WTC11 (cell line): ENCODE data around the gene APRT. TPM values are rescaled to one million over a fixed set of nuclear protein-coding genes. Genes with fewer than 3 reads are reported as not detected.
A peak's percentile ranks its signal among the peaks of the same experiment; 100 is the strongest.

Experiments
- ATAC-seq: fragments of 200-7000 bp; cut with Tn5 transposase; 2 replicates; pipeline ENCODE4 v1.10.0; 2021; ENCODE audit warnings: mild to moderate bottlenecking, moderate library complexity
- CTCF ChIA-PET: fragments of 300-600 bp; sonication (Branson Sonifier 250); formaldehyde crosslinking; loops from one replicate; lab custom pipeline; 2021; ENCODE audit warnings: antibody characterized with exemption; lab: Charles Lee
- POLR2A ChIA-PET: fragments of 350-600 bp; sonication (Branson Sonifier 250); formaldehyde crosslinking; loops from one replicate; lab custom pipeline; 2021; ENCODE audit warnings: antibody characterized with exemption; lab: Charles Lee
- DNase-seq: peaks from one replicate; pipeline ENCODE4 v3.0.0; 2021; ENCODE audit warnings: low spot score
- H3K27ac Mint-ChIP-seq: 2 replicates; pipeline ENCODE4 v1.8.0; 2021; ENCODE audit warnings: mixed read lengths
- H3K27me3 Mint-ChIP-seq: 2 replicates; pipeline ENCODE4 v1.8.0; 2021; ENCODE audit warnings: low read depth, mild to moderate bottlenecking, moderate library complexity, mixed read lengths
- H3K36me3 Mint-ChIP-seq: 2 replicates; pipeline ENCODE4 v1.8.0; 2021; ENCODE audit warnings: mixed read lengths
- H3K4me1 Mint-ChIP-seq: 2 replicates; pipeline ENCODE4 v1.8.0; 2022; ENCODE audit warnings: mixed read lengths
- H3K4me3 Mint-ChIP-seq: 2 replicates; pipeline ENCODE4 v1.8.0; 2021; ENCODE audit warnings: mild to moderate bottlenecking, moderate library complexity, mixed read lengths
- H3K9me3 Mint-ChIP-seq: 2 replicates; pipeline ENCODE4 v1.8.0; 2021; ENCODE audit warnings: mixed read lengths
- ATF2 ChIP-seq: sonication (generic); formaldehyde crosslinking; IDR thresholded peaks from 2 replicates; pipeline ENCODE4 v1.8.1; 2022; ENCODE audit warnings: low read depth, missing genetic modification reagents, borderline replicate concordance
- CTCF ChIP-seq: fragments of 200-600 bp; IDR thresholded peaks from 2 replicates; pipeline ENCODE4 v1.8.0; 2022; ENCODE audit warnings: antibody characterized with exemption
- FOXP1 ChIP-seq: sonication (generic); formaldehyde crosslinking; IDR thresholded peaks from 2 replicates; pipeline ENCODE4 v1.8.0; 2022; ENCODE audit warnings: missing genetic modification reagents, mild to moderate bottlenecking, moderate library complexity, borderline replicate concordance
- FOXP4 ChIP-seq: sonication (generic); formaldehyde crosslinking; IDR thresholded peaks from 2 replicates; pipeline ENCODE4 v1.8.0; 2022; ENCODE audit warnings: mild to moderate bottlenecking, missing genetic modification reagents
- HMGXB4 ChIP-seq: sonication (generic); formaldehyde crosslinking; IDR thresholded peaks from 2 replicates; pipeline ENCODE4 v1.8.1; 2023; ENCODE audit warnings: mild to moderate bottlenecking, moderate library complexity, missing genetic modification reagents
- NR1H2 ChIP-seq: sonication (generic); formaldehyde crosslinking; IDR thresholded peaks from 2 replicates; pipeline ENCODE4 v1.9.0; 2021; ENCODE audit warnings: mild to moderate bottlenecking, moderate library complexity, missing genetic modification reagents
- PRRX2 ChIP-seq: fragments of 250-450 bp; sonication (Bioruptor Pico); IDR thresholded peaks from 2 replicates; pipeline ENCODE4 v1.8.0; 2021; ENCODE audit warnings: mild to moderate bottlenecking
- SMAD4 ChIP-seq: sonication (generic); formaldehyde crosslinking; IDR thresholded peaks from 2 replicates; pipeline ENCODE4 v1.8.0; 2022; ENCODE audit warnings: mild to moderate bottlenecking, missing genetic modification reagents
- ZNF416 ChIP-seq: fragments of 250-450 bp; sonication (Bioruptor Pico); IDR thresholded peaks from 2 replicates; pipeline ENCODE4 v1.9.0; 2021; ENCODE audit warnings: mild to moderate bottlenecking, inconsistent platforms
- total RNA-seq: library from RNA; stranded (reverse); gene quantifications from 3 replicates; pipeline ENCODE4 v1.2.3, GENCODE V29; 2021

APRT gene
- total RNA-seq, 1 experiment from 2014 or later = 288 TPM

DNA sequence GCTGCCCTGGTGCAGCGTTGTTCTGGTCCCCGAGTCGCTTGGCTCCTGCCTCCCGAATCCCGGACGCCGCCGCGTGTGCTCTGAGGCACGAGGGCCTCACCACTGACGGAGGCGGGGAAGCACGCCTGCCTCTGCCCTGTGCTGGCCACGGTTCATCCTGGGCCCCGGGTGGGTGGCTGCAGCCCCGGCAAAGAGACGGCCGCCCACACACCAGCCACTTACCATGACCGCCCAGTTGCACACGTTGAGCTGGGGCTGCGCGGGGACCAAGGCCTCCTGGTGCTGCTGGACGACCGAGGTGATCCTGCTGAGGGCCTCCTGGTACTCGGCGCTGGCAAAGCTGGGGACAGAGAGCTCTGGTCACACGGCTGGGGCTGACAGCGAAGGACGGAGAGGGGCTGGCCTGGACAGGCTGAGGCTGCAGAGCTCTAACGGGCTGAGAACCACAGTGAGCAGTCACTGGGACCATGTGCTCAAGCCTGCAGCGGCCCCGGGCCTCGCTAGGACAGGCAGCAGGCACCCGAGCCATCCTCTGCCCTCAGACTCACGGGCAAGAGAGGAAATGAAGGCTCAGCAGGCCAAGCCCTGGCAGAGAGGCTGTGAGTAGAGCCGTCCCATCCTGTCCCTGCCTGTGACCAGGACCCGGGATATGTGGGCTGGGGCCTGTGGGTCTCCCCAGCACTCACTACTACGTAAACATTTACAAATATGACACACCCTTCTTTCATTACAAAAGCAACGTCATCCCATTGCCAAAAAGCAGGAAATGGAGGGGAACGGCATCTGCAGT, 6.3 kb upstream of the APRT start (continued):
- TF ChIP-seq ATF2 (CRISPR knock-in tag) (no peak), FOXP4 (CRISPR knock-in tag) (no peak), SMAD4 (CRISPR knock-in tag) (no peak)
- TF ChIP-seq, all 79 proteins: peak for 0

- H3K27ac Mint-ChIP-seq = no peak overlapping the region
- TF ChIP-seq FOXP1 (CRISPR knock-in tag) (no peak), HMGXB4 (CRISPR knock-in tag) (0 out of 2 replicates have a peak, but pooled peaks have one; percentile 2)
- no peaks in the 10 kb centered on the region for H3K27me3 Mint-ChIP-seq
- H3K4me1 Mint-ChIP-seq = peaks cover 4% of the 10 kb centered on the region
- ChIA-PET CTCF (interaction anchor here (1.2 to 5.5 kb wide), 6 partner anchors 10 to 401 kb away, joined by 3 to 32 read pairs (median 10); partner anchors contain the start of genes GALNS, TRAPPC2L and ZNF778), POLR2A (no interaction called here)
- H3K4me3 Mint-ChIP-seq = no peak overlapping the region
- no peak for DNase-seq
- no peaks in the 10 kb centered on the region for H3K9me3 Mint-ChIP-seq
- no peak for ATAC-seq
- no peaks in the 10 kb centered on the region for H3K36me3 Mint-ChIP-seq
These were observed 5.2 kb upstream of the APRT start for GRCh38 chr16:88816736-88817535.

DNA sequence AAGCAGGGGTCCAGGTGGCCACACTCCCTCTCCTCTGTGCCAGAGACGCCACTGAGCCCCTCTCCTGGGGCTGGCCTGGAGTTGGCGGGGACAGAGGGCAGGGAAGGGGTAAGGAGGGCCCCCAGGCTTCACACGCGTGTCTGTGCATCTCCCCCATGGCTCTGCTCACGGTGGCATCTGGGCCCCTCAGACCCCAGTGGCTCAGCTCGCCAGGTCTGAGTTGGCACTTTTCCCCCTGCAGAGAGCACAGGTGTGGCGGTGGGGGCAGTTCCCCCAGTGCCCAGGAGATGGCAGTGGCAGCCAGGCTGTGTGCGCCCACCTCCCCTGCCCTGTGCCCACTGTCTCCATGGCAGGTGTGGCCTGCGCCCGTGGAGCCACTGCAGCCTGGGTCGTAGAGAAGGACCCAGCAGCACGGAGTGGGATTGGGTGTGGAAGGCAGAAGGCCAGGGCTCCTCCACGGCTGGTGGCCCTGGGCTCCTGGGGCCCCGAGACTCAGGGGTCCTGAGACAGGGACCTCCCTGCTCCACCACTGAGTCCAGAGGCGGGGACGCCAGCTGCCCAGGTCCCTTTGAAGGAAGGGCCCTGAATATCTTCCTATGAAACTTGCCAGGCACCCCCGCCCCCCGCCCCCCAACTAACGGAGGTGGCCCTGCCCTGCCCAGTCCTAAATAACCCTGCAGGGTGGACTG, 4.3 kb upstream of the APRT start:
- Mint-ChIP-seq H3K4me3 (no peak overlapping the region), H3K4me1 (peaks cover 4% of the 10 kb centered on the region), H3K36me3 (no peaks in the 10 kb centered on the region), H3K9me3 (no peaks in the 10 kb centered on the region), H3K27ac (no peak overlapping the region), H3K27me3 (no peaks in the 10 kb centered on the region)
- ChIA-PET CTCF (interaction anchor here (0.6 to 5.5 kb wide), 20 partner anchors 11 to 402 kb away, joined by 3 to 32 read pairs (median 5); partner anchors contain the start of genes CDH15, GALNS, TRAPPC2L and ZNF778), POLR2A (no interaction called here)
- no peak for TF ChIP-seq NR1H2
- TF ChIP-seq FOXP4 (CRISPR knock-in tag) = 0 out of 2 replicates have a peak, but pooled peaks have one; percentile 32
- no peak for TF ChIP-seq ZNF416 (CRISPR knock-in tag)
- TF ChIP-seq CTCF = peak; percentile 63; the same call in 1 of the 2 replicates
- no peak for TF ChIP-seq PRRX2 (CRISPR knock-in tag)
- DNase-seq (peak; percentile 69), ATAC-seq (peak; percentile 40)
